H1 (cell line): ENCODE measurements around the gene TLE1. TPM values are rescaled to one million over a fixed set of nuclear protein-coding genes. Genes with fewer than 3 reads are reported as not detected.

Source experiments
- CHD2 ChIP-seq: IDR thresholded peaks from 2 replicates; pipeline ENCODE4 v1.6.1; 2012; ENCODE audit warnings: low read length, improper control_type of control experiment
- JUND ChIP-seq: IDR thresholded peaks from 2 replicates; pipeline ENCODE4 v1.6.1; 2011; ENCODE audit warnings: mild to moderate bottlenecking, improper control_type of control experiment, low read length
- MAFK ChIP-seq: IDR thresholded peaks from 2 replicates; pipeline ENCODE4 v1.6.1; 2012; ENCODE audit warnings: low read depth, mild to moderate bottlenecking, improper control_type of control experiment, low read length
- POLR2AphosphoS5 ChIP-seq: IDR thresholded peaks from 2 replicates; pipeline ENCODE4 v1.6.1; 2011; ENCODE audit warnings: low read depth, low read length
- SUZ12 ChIP-seq: fragments of 200-600 bp; sonication (generic); IDR thresholded peaks from 2 replicates; pipeline ENCODE4 v1.6.1; 2012; ENCODE audit warnings: mild to moderate bottlenecking, inconsistent platforms, low read length, moderate library complexity, mixed read lengths
- TBP ChIP-seq: IDR thresholded peaks from 2 replicates; pipeline ENCODE4 v1.6.1; 2011; ENCODE audit warnings: low read depth, low read length, improper control_type of control experiment
- polyA plus RNA-seq, 7 experiments: library from polyadenylated mRNA; depleted of rRNA in 3 of 7; stranded (reverse) in 5 of 7; unstranded in 2 of 7; fragments of >200 nt in 5 of 7; fragments of 200-250 nt in 2 of 7; gene quantifications; 1 replicate in 5 of 7; 2 replicates in 1 of 7; 4 replicates in 1 of 7; pipeline versions ENCODE4 v1.2.1 to v1.2.3, GENCODE V29; 2011 to 2013; ENCODE audit warnings: missing spikeins in 2 of 7, mixed read lengths in 2 of 7
- total RNA-seq: library from RNA; stranded (reverse); fragmentation: NEBNext Ultra II Directional; extraction: Animal tissue kit (Norgen Biotek cat#: 25700); gene quantifications from 2 replicates; pipeline ENCODE4 v1.2.1, GENCODE V29; 2021
- TF ChIP-seq, protein P1 (sequence below): fragments of 300-600 bp; sonication (generic); IDR thresholded peaks from 2 replicates; pipeline ENCODE4 v1.7.1; 2012; ENCODE audit warnings: low read length, moderate library complexity, mild to moderate bottlenecking, inconsistent platforms; ENCODE audit not compliant: insufficient replicate concordance
- TF ChIP-seq, protein P2 (sequence below): IDR thresholded peaks from 2 replicates; pipeline ENCODE4 v1.6.1; 2012; ENCODE audit warnings: inconsistent platforms
- TF ChIP-seq, protein P3 (sequence below): IDR thresholded peaks from 2 replicates; pipeline ENCODE4 v1.6.1; 2012; ENCODE audit warnings: inconsistent platforms

TLE1 gene
- total and polyA plus RNA-seq, 2 of the 8 experiments (the other 6 are each of a cell fraction or from before 2014, with no cell fraction given): 81.8 to 91.6 TPM

DNA sequence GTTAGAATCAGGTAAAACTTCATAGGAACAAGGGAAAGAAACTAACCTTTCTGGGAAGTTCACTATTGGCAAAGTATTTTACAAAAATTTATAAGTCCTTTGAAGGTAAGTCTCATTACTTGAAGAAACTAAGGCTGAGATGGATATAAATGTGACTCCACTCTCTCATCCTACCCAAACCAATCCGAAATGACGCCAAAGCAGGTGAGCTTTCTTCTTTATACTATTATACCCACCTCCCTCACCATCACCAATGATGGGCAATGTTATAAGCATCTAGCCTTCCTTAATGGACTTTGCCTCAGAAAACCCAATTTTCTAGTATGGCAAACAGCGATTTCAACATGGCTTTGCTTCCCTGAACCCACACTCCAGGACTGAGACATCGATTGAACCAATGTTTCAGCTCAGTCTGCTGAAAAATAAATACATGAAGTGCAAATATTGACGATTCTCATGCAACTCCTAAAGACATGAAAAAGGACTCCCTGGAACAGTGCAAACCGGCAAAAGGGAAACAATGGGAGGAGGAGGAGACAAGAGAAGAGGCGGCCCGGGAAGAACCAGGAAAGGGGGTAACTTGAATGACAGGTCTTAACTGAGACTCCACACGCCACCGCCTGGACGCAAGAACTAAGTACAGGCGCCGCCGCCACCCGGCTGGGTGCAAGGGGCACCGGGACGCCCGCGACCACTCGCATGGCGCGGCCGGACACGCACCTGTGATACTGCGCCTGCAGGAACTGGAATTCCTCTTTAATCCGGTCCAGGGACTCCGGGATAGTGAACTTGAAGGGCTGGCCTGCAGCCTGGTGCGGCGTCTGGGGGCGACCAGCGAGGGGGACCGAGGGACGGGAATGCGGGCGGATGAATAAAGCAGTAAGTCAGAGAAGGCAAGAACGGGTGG, 2.5 kb downstream of the TLE1 start (continued):
- TF ChIP-seq, protein P1, sequence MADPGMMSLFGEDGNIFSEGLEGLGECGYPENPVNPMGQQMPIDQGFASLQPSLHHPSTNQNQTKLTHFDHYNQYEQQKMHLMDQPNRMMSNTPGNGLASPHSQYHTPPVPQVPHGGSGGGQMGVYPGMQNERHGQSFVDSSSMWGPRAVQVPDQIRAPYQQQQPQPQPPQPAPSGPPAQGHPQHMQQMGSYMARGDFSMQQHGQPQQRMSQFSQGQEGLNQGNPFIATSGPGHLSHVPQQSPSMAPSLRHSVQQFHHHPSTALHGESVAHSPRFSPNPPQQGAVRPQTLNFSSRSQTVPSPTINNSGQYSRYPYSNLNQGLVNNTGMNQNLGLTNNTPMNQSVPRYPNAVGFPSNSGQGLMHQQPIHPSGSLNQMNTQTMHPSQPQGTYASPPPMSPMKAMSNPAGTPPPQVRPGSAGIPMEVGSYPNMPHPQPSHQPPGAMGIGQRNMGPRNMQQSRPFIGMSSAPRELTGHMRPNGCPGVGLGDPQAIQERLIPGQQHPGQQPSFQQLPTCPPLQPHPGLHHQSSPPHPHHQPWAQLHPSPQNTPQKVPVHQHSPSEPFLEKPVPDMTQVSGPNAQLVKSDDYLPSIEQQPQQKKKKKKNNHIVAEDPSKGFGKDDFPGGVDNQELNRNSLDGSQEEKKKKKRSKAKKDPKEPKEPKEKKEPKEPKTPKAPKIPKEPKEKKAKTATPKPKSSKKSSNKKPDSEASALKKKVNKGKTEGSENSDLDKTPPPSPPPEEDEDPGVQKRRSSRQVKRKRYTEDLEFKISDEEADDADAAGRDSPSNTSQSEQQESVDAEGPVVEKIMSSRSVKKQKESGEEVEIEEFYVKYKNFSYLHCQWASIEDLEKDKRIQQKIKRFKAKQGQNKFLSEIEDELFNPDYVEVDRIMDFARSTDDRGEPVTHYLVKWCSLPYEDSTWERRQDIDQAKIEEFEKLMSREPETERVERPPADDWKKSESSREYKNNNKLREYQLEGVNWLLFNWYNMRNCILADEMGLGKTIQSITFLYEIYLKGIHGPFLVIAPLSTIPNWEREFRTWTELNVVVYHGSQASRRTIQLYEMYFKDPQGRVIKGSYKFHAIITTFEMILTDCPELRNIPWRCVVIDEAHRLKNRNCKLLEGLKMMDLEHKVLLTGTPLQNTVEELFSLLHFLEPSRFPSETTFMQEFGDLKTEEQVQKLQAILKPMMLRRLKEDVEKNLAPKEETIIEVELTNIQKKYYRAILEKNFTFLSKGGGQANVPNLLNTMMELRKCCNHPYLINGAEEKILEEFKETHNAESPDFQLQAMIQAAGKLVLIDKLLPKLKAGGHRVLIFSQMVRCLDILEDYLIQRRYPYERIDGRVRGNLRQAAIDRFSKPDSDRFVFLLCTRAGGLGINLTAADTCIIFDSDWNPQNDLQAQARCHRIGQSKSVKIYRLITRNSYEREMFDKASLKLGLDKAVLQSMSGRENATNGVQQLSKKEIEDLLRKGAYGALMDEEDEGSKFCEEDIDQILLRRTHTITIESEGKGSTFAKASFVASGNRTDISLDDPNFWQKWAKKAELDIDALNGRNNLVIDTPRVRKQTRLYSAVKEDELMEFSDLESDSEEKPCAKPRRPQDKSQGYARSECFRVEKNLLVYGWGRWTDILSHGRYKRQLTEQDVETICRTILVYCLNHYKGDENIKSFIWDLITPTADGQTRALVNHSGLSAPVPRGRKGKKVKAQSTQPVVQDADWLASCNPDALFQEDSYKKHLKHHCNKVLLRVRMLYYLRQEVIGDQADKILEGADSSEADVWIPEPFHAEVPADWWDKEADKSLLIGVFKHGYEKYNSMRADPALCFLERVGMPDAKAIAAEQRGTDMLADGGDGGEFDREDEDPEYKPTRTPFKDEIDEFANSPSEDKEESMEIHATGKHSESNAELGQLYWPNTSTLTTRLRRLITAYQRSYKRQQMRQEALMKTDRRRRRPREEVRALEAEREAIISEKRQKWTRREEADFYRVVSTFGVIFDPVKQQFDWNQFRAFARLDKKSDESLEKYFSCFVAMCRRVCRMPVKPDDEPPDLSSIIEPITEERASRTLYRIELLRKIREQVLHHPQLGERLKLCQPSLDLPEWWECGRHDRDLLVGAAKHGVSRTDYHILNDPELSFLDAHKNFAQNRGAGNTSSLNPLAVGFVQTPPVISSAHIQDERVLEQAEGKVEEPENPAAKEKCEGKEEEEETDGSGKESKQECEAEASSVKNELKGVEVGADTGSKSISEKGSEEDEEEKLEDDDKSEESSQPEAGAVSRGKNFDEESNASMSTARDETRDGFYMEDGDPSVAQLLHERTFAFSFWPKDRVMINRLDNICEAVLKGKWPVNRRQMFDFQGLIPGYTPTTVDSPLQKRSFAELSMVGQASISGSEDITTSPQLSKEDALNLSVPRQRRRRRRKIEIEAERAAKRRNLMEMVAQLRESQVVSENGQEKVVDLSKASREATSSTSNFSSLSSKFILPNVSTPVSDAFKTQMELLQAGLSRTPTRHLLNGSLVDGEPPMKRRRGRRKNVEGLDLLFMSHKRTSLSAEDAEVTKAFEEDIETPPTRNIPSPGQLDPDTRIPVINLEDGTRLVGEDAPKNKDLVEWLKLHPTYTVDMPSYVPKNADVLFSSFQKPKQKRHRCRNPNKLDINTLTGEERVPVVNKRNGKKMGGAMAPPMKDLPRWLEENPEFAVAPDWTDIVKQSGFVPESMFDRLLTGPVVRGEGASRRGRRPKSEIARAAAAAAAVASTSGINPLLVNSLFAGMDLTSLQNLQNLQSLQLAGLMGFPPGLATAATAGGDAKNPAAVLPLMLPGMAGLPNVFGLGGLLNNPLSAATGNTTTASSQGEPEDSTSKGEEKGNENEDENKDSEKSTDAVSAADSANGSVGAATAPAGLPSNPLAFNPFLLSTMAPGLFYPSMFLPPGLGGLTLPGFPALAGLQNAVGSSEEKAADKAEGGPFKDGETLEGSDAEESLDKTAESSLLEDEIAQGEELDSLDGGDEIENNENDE: no peak
- TF ChIP-seq TBP: peak; percentile 22; the same call in 1 of the 2 replicates
- TF ChIP-seq JUND: no peak
- TF ChIP-seq, protein P2, sequence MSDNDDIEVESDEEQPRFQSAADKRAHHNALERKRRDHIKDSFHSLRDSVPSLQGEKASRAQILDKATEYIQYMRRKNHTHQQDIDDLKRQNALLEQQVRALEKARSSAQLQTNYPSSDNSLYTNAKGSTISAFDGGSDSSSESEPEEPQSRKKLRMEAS: peak; percentile 46; the same call in 1 of the 2 replicates
- TF ChIP-seq MAFK: no peak
- TF ChIP-seq POLR2AphosphoS5: peak; percentile 47; the same call in 1 of the 2 replicates
- TF ChIP-seq, protein P3, sequence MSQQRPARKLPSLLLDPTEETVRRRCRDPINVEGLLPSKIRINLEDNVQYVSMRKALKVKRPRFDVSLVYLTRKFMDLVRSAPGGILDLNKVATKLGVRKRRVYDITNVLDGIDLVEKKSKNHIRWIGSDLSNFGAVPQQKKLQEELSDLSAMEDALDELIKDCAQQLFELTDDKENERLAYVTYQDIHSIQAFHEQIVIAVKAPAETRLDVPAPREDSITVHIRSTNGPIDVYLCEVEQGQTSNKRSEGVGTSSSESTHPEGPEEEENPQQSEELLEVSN: no peak
- no peak for TF ChIP-seq CHD2
- no peak for TF ChIP-seq SUZ12
